ENCODE data around the gene CDK5R2.

- TF ChIP-seq, protein P1, sequence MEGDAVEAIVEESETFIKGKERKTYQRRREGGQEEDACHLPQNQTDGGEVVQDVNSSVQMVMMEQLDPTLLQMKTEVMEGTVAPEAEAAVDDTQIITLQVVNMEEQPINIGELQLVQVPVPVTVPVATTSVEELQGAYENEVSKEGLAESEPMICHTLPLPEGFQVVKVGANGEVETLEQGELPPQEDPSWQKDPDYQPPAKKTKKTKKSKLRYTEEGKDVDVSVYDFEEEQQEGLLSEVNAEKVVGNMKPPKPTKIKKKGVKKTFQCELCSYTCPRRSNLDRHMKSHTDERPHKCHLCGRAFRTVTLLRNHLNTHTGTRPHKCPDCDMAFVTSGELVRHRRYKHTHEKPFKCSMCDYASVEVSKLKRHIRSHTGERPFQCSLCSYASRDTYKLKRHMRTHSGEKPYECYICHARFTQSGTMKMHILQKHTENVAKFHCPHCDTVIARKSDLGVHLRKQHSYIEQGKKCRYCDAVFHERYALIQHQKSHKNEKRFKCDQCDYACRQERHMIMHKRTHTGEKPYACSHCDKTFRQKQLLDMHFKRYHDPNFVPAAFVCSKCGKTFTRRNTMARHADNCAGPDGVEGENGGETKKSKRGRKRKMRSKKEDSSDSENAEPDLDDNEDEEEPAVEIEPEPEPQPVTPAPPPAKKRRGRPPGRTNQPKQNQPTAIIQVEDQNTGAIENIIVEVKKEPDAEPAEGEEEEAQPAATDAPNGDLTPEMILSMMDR (IDR thresholded peaks at IDR 0.05) = no peak
- TF ChIP-seq POLR2AphosphoS5 (IDR thresholded peaks at IDR 0.05) (no peak), POLR2A (IDR thresholded peaks at IDR 0.05) (no peak), EP300 (IDR thresholded peaks at IDR 0.05) (no peak)
Observed at GRCh38 chr2:219000569-219000960, 41.1 kb downstream of the CDK5R2 start.
